NOMO-1 treated with dmso at 0.1 percent for 144 hours (cell line): Measurements from ENCODE around the gene SAMD9.
"Not testable (repeated sequence)": the region's sequence is repeated elsewhere in the genome, so short reads cannot be mapped to it uniquely, and the experiment has no call there.

Experiments
- DNase-seq: peaks from one replicate; lab custom pipeline; 2025; ENCODE audit not compliant: unreplicated experiment; lab: John Stamatoyannopoulos, UW

SAMD9 gene

GRCh38 chr7:93117852-93118530 is at the start of gene SAMD9:
Gene SAMD9, minus strand, starts transcription at chr7:93117979. Its CDS starts 11,882 bp downstream, at chr7:93106097.
- DNase-seq, result peak; percentile 98

DNA sequence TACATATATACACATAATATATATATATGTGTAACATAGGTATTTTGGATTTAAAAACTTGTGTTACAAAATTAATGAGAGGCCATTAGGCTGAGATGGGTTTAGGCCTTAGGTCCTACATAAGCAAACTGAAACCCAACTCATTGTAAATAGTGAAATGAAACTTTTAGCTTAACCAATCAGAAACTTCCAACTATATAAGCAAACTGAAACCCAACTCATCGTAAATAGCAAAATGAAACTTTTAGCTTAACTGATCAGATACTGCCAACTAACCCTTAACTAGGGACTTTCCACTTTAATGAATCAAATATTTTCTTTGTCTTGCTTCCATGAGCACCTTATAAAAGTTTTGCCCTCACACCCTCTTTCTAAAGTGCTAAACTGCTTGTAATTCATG is 47.7 kb upstream of the SAMD9 start:
- peak; percentile 54 for DNase-seq

- DNase-seq, result no peak
Observed at GRCh38 chr7:93164766-93165165, 47.0 kb upstream of the SAMD9 start.

- DNase-seq, result no peak
Observed at GRCh38 chr7:93161181-93161762, 43.5 kb upstream of the SAMD9 start.

GRCh38 chr7:93160410-93160809 is 42.6 kb upstream of the SAMD9 start:
- no peak for DNase-seq

DNA sequence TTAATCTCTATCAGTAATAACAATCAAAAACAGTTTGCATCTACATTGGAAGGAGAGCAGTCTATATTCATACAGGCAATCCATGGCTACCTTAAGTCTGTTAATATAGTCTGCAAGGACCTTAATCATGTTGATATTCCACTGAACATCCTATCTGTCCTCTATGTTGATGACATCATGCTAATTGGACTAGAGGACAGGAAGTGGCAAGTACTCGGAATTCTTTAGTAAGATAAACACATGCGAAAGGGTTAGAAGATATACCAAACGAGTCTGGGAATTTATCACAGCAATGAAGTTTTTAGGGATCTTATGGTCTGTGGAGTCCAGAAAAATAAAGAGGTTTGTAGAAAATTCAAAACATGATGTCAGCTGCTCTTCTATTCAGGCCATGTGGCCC is 41.7 kb upstream of the SAMD9 start:
- no peak for DNase-seq

DNA sequence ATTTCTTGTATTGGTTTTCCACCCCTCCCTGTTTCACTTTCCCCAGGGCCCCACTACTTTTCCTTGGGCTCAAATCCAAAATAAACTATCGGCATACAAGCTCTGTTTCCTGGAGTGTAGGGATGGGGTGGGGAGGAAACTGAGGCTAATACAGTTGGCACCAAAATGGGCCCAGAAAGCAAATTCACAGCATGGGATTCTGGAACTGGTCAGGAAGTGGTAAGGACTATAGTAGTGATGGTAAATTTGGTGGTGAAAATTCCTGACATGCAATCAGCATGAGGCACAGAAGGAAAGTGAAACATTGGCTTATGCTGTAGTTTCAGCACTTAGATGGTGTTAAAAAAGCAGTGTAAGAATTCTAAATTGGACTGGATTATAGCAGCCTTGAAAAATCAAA is 39.1 kb upstream of the SAMD9 start:
- DNase-seq, result no peak

- DNase-seq, result peak; percentile 61
Observed at GRCh38 chr7:93150200-93150835, 32.5 kb upstream of the SAMD9 start.

DNA sequence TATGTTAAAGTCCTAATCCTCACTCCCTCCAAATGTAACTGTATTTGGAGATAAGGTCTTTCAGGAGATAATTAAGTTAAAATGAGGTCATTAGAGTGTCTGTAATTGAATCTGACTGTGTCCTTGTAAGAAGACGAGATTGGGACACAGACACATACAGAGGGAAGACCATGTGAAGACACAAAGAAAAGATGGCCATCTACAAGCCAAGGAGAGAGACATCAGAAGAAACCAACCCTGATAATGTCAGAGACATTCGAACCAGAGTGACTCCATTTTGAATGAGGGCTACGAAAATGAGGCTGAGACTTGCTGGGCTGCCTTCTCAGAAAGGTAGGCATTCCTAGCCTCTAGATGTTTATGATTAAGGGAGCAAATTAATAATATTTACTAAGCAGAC is 30.9 kb upstream of the SAMD9 start:
- no peak for DNase-seq

DNA sequence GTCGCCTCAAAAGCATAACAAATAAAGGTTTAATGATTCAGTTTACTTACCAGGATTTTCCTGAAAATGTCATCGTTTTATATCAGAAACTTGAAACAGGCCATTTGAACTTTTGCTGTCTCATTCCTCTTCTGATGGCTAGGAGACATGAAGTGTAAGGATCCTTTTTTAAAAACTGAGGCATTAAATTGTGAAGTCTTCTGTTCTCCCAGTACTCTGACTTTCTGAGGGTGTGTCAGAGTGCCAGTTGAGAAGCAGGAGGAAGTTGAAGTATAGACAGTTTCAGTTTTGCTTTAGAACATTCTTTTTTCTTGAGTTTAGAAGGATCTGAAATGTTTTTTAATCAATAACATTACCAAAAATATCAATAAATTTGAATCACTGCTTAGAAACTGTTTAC is 30.4 kb upstream of the SAMD9 start, which contains the start of gene SAMD9L:
Gene SAMD9L, minus strand, starts transcription at position 242 of the 400 bp plus-strand sequence. CDS start 12,414 bp downstream, outside the sequence.
- peak; percentile 81 for DNase-seq

GRCh38 chr7:93147363-93147762 is 29.6 kb upstream of the SAMD9 start:
- DNase-seq, result peak; percentile 77

DNA sequence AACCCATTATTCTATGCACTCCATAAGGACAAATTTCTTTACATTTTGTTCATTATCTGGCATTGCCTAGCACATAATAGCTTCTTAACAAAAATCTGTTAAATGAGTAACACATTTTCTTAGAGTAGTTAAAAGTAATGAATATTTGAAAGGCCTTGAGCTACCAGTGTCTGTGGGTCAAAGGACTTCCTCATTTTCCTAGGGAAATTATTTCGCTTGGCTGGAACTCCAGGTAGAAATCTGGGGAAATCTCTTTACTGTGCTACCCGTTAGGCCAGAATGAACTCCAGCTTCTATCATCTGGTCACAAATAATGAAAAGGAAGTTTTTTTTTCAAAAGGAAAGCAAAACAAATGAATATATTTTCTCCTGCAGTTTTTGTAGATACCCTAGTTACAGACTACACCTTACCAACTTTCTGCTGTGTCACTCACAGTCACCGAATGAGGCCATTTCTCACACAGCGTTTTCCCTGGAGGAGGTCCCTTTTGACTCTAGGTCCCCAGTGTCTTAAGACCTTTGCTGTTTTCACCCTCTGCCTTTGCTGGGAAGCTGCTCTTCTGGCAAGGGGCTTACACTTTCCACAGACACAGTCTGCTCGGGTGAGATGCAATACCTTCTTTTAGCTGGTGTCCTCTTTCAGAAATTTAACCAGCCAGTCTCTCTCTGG is 28.8 kb upstream of the SAMD9 start:
- peak; percentile 61 for DNase-seq

DNA sequence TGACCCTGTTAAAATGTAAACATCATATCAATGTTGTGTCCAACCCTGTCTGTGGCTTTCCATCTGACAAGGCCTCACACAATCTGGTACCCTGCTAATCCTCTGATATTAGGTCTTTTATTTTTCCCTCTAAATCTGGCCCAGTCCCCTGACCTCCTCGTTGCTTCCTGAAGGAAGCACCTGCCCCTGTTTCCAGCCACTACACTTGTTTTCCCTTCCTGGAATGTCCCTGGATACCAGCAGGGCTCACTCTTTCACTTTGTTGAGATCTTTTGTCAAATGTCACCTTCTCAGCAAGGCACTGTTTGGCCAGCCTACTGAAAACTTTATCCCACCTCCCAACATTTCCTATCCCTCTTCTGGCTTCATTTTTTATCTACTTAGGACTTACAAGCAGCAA is 28.3 kb upstream of the SAMD9 start:
- no peak for DNase-seq

- peak; percentile 95 for DNase-seq
Observed at GRCh38 chr7:93145354-93145753, 27.6 kb upstream of the SAMD9 start.

DNA sequence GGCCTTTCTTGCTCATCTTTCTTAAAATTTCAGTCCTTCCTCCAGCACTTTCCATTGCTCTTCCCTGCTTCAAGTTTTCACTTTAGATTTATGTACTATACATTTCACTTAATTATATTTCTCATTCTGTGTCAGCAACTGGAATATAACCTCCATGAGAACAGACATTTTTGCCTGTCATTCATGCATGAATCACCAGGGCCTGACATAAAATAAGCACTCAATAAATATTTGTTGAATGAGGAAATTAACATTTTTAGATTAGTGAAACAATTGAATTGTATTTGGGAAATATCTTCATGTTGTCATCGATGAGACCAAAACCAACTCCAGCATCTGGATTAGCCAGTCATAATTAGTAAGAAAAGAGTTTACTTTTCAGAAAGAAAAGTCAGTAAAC is 24.3 kb upstream of the SAMD9 start:
- DNase-seq, result no peak

GRCh38 chr7:93140582-93141191 is 22.9 kb upstream of the SAMD9 start:
- no peak for DNase-seq

DNA sequence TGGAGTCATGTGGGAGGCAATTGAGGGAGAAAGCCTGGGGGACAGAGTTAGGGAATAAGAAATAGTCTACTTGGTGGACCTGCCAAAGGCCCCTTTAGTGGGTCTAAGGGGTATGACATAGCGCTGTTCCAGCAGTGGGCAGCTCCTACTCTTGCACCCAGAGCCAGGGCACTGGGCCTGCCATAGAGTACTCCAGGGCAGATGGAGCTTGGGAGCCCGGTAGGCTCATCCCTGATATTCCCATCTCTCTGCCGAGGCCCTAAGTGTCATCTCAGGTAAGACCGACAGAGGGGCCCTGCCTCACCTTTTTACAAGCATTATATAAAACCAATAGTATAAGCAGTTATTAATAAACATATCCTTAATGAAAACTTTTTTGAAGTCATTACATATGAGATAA is 20.8 kb upstream of the SAMD9 start:
- DNase-seq, result no peak

- no peak for DNase-seq
Observed at GRCh38 chr7:93133005-93133404, 15.2 kb upstream of the SAMD9 start.

DNA sequence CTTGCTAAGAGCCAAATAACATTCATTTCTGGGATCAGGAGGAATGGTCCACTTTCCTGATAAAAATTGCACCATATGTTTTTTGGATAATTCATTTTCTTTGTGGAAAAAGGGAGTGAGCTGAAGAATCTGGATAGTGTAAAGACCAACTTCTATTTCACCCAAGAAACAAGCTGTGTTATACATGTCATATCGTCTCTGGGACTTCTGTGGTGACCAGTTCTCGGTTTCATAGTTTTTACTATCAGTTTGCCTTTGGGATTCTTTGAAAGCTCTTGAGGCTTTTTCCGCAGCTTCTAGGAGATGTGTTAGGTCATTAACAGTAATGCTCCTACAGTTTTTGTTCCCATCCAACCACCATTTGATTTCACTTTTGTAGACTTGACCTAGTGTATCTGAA is 14.4 kb upstream of the SAMD9 start:
- no peak for DNase-seq

GRCh38 chr7:93126954-93127353 is 9.2 kb upstream of the SAMD9 start:
- DNase-seq, result not testable (repeated sequence)

DNA sequence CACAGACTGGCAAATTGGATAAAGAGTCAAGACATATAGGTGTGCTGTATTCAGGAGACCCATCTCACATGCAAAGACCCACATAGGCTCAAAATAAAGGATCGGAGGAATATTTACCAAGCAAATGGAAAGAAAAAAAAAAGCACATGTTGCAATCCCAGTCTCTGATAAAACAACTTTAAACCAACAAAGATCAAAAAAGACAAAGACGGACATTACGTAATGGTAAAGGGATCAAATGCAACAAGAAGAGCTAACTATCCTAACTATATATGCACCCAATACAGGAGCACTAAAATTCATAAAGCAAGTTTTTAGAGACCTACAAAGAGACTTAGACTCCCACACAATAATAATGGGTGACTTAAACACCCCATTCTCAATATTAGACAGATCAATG is 5.8 kb upstream of the SAMD9 start:
- not testable (repeated sequence) for DNase-seq
